ENCODE measurements around the gene ZBTB8B.
"Not testable (repeated sequence)": the region's sequence is repeated elsewhere in the genome, so short reads cannot be mapped to it uniquely, and the experiment has no call there.

The ZBTB8B gene

DNA sequence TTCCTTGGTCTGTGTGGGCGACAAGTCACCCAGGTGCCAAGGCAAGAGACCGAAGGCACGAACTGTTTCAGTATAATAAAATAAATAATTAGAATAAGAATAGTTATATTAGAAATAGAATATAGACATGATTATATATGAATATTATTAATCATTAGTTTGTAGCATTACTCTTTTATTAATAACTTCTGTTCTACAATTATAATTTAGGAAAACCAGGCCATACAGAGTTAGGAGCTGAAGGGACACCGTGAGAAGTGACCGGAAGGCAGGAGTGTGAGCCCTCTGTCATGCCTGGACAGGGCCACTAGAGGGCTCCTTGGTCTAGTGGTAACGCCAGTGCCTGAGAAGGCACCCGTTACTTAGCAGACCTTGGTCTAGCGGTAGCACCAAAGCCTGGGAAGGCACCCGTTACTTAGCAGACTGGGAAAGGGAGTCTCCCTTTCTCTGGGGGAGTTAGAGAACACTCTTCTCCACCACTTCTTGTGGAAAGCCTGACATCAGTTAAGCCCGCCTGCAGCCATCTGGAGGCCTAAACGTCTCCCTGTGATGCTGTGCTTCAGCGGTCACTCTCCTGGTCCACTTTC is 16.6 kb upstream of the ZBTB8B start:
- TF ChIP-seq, protein P1, sequence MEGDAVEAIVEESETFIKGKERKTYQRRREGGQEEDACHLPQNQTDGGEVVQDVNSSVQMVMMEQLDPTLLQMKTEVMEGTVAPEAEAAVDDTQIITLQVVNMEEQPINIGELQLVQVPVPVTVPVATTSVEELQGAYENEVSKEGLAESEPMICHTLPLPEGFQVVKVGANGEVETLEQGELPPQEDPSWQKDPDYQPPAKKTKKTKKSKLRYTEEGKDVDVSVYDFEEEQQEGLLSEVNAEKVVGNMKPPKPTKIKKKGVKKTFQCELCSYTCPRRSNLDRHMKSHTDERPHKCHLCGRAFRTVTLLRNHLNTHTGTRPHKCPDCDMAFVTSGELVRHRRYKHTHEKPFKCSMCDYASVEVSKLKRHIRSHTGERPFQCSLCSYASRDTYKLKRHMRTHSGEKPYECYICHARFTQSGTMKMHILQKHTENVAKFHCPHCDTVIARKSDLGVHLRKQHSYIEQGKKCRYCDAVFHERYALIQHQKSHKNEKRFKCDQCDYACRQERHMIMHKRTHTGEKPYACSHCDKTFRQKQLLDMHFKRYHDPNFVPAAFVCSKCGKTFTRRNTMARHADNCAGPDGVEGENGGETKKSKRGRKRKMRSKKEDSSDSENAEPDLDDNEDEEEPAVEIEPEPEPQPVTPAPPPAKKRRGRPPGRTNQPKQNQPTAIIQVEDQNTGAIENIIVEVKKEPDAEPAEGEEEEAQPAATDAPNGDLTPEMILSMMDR (IDR thresholded peaks at IDR 0.05) = peak; percentile 69
- not testable (repeated sequence) for H3K9ac ChIP-seq; H3K27me3 ChIP-seq (ENCODE audit: control insufficient read depth, insufficient read depth, low read length); H3K27ac ChIP-seq; H3K79me2 ChIP-seq; H3K9me3 ChIP-seq (ENCODE audit: control insufficient read depth, low read length); H2AFZ ChIP-seq; H3K4me1 ChIP-seq; H3K4me2 ChIP-seq (ENCODE audit: low read length); H3K4me3 ChIP-seq (ENCODE audit: low read depth, low read length); H3K36me3 ChIP-seq (ENCODE audit: control insufficient read depth, insufficient read depth, low read length)

- Histone ChIP-seq H3K79me2 (no peaks in the 10 kb centered on the region), H2AFZ (no peak overlapping the region), H3K4me2 (ENCODE audit: low read length) (no peak overlapping the region), H3K4me3 (ENCODE audit: low read depth, low read length) (no peak overlapping the region), H3K36me3 (ENCODE audit: control insufficient read depth, insufficient read depth, low read length) (no peaks in the 10 kb centered on the region), H3K27me3 (ENCODE audit: control insufficient read depth, insufficient read depth, low read length) (no peaks in the 10 kb centered on the region), H3K9ac (no peak overlapping the region), H3K27ac (no peak overlapping the region), H3K4me1 (no peaks in the 10 kb centered on the region), H3K9me3 (ENCODE audit: control insufficient read depth, low read length) (no peaks in the 10 kb centered on the region)
- TF ChIP-seq, protein P1 (IDR thresholded peaks at IDR 0.05) = no peak
These were observed 16.0 kb upstream of the ZBTB8B start for GRCh38 chr1:32448773-32449456.

- not testable (repeated sequence) for H3K36me3 ChIP-seq (ENCODE audit: control insufficient read depth, insufficient read depth, low read length); H2AFZ ChIP-seq; H3K4me1 ChIP-seq; H3K4me2 ChIP-seq (ENCODE audit: low read length); H3K27ac ChIP-seq; H3K27me3 ChIP-seq (ENCODE audit: control insufficient read depth, insufficient read depth, low read length); H3K79me2 ChIP-seq; H3K9ac ChIP-seq; H3K9me3 ChIP-seq (ENCODE audit: control insufficient read depth, low read length); H3K4me3 ChIP-seq (ENCODE audit: low read depth, low read length)
These were observed 15.4 kb upstream of the ZBTB8B start for GRCh38 chr1:32449457-32449831.

DNA sequence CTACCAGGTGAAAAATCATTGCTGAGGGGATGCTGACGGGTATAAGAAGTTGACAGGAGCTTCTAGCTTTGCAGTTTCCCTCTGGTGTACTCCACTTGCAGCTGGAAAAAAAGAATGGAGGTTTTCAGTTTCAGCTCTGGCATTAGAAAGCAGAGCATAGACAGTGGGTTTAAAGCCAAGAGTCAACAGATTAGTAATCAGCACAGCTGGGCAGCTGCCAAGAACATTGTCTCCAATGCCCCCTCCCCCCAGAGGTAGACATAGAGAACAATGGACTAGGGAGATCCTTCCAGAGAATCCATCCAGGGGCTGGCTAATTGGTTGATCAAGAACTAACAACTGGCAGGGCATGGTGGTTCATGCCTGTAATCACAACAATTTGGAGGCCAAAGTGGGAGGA is 10.1 kb upstream of the ZBTB8B start:
- TF ChIP-seq, protein P1 (IDR thresholded peaks at IDR 0.05) = no peak
- no peak overlapping the region for H3K9ac ChIP-seq
- H3K4me2 ChIP-seq (ENCODE audit: low read length) = no peak overlapping the region
- no peak overlapping the region for H3K4me3 ChIP-seq (ENCODE audit: low read depth, low read length)
- H3K27me3 ChIP-seq (ENCODE audit: control insufficient read depth, insufficient read depth, low read length) = no peaks in the 10 kb centered on the region
- no peaks in the 10 kb centered on the region for H3K79me2 ChIP-seq
- no peaks in the 10 kb centered on the region for H3K4me1 ChIP-seq
- H3K36me3 ChIP-seq (ENCODE audit: control insufficient read depth, insufficient read depth, low read length) = no peaks in the 10 kb centered on the region
- H2AFZ ChIP-seq = no peak overlapping the region
- H3K27ac ChIP-seq = no peak overlapping the region
- H3K9me3 ChIP-seq (ENCODE audit: control insufficient read depth, low read length) = no peaks in the 10 kb centered on the region

DNA sequence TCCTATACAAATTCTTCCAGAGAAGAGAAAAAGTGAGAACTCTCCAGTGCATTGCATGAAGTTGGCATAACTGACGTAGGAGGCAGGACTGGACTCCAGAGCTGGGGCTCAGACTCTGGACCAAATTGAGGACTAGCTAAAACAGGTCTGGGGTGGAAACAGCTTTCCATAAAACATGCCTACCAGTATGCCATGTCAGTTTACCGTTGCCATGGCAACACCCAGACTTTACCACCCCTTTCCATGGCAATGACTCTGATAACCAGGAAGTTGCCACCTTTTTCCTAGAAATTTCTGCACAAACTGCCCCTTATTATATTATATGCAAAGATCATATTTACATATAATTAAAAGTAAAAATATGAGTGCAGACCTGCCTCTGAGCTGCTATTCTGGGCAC is 8.9 kb upstream of the ZBTB8B start:
- no peaks in the 10 kb centered on the region for H3K4me1 ChIP-seq
- H3K9ac ChIP-seq = no peak overlapping the region
- no peaks in the 10 kb centered on the region for H3K79me2 ChIP-seq
- H3K36me3 ChIP-seq (ENCODE audit: control insufficient read depth, insufficient read depth, low read length) = no peaks in the 10 kb centered on the region
- H3K27ac ChIP-seq = no peak overlapping the region
- H3K9me3 ChIP-seq (ENCODE audit: control insufficient read depth, low read length) = no peaks in the 10 kb centered on the region
- H3K4me2 ChIP-seq (ENCODE audit: low read length) = no peak overlapping the region
- TF ChIP-seq, protein P1 (IDR thresholded peaks at IDR 0.05) = no peak
- H3K4me3 ChIP-seq (ENCODE audit: low read depth, low read length) = no peak overlapping the region
- H2AFZ ChIP-seq = no peak overlapping the region
- no peaks in the 10 kb centered on the region for H3K27me3 ChIP-seq (ENCODE audit: control insufficient read depth, insufficient read depth, low read length)

DNA sequence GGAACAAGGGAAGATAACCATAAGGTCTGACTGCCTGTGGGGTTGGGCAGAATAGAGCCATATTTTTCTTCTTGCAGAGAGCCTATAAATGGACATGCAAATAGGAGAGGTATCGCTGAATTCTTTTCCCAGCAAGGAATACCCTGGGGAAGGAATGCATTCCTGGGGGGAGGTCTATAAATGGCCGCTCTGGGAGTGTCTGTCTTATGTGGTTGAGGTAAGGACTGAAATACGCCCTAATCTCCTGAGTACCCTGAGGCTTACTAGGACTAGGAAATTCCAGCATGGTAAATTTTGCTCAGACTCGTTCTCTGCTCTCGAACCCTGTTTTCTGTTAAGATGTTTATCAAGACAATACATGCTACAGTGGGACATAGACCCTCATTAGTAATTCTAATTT is 6.1 kb upstream of the ZBTB8B start:
- not testable (repeated sequence) for H2AFZ ChIP-seq; H3K4me3 ChIP-seq (ENCODE audit: low read depth, low read length); H3K27ac ChIP-seq; H3K27me3 ChIP-seq (ENCODE audit: control insufficient read depth, insufficient read depth, low read length); H3K4me1 ChIP-seq; H3K79me2 ChIP-seq; H3K9ac ChIP-seq; H3K4me2 ChIP-seq (ENCODE audit: low read length); H3K9me3 ChIP-seq (ENCODE audit: control insufficient read depth, low read length); H3K36me3 ChIP-seq (ENCODE audit: control insufficient read depth, insufficient read depth, low read length)

DNA sequence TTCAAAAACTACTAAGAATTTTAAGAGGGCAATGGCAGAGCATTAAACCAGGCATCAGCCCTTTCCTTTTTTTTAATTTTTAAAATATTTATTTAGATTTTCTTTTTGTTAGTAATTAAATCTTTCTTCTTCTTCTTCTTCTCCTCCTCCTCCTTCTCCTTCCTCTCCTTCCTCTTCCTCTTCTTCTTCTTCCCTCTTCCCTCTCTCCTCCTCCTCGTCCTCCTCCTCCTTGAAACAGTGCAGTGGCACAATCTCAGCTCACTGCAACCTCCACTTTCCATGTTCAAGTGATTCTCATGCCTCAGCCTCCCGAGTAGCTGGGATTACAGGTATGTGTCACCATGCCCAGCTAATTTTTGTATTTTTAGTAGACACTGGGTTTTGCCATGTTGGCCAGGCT is 1.9 kb upstream of the ZBTB8B start:
- not testable (repeated sequence) for H3K27me3 ChIP-seq (ENCODE audit: control insufficient read depth, insufficient read depth, low read length); H3K4me2 ChIP-seq (ENCODE audit: low read length); H3K9ac ChIP-seq; H2AFZ ChIP-seq; H3K79me2 ChIP-seq; H3K4me3 ChIP-seq (ENCODE audit: low read depth, low read length); H3K4me1 ChIP-seq; H3K9me3 ChIP-seq (ENCODE audit: control insufficient read depth, low read length); H3K27ac ChIP-seq; H3K36me3 ChIP-seq (ENCODE audit: control insufficient read depth, insufficient read depth, low read length)

Measured in parathyroid adenoma (tissue), 2 donors.